ENCODE measurements around the gene LCE6A. TPM values are rescaled to one million over a fixed set of nuclear protein-coding genes. Genes with fewer than 3 reads are reported as not detected.
A peak's percentile ranks its signal among the peaks of the same experiment; 100 is the strongest.

The LCE6A gene
- total and polyA plus RNA-seq, 4 donors = not detected

DNA sequence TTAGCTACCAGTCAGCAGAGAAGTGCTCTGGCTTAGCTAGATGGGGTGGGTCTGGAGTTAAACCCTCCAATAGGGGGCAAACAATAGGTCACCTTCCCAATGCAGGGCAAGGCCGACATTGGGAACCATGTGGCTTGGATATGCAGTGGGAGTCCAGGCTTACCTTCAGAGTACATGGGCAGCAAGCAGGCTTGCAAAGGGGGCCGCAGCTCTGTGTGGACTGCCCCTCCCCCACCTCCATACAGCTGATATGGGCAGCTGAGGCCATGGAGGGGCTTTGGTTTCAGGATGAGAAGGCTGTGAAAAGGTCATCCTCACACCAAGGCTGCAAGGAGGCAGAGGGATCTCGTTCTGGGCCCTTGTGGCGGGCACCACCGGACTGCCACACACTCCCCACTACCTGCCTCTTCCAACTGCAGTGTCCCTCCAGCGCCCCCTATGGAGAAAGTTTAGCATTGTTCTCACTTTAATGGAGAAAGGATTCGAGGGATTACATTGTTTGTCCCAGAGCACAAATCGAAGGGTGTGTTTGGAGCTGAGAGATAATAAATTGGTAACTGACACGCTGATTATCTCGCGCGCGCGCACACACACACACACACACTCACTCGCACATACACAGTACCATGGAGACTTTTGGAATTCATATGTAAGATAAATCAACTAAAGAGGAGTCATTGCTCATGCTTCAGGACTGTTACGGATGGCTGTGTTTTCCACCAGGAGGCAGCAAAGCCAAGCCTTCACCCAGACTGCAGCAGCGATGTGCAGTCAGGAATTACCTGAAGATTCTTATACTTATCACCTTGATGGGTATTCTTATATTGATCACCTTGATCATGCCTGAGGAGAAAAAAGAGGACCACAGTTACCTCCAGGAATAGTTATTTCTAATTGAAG, 28.4 kb downstream of the LCE6A start:
- WGBS (ENCODE audit: insufficient coverage) = 100% methylated on average over 1 of the region's 17 CpGs
- no peak overlapping the region for H3K4me3 ChIP-seq (ENCODE audit: low read depth, low read length)

DNA sequence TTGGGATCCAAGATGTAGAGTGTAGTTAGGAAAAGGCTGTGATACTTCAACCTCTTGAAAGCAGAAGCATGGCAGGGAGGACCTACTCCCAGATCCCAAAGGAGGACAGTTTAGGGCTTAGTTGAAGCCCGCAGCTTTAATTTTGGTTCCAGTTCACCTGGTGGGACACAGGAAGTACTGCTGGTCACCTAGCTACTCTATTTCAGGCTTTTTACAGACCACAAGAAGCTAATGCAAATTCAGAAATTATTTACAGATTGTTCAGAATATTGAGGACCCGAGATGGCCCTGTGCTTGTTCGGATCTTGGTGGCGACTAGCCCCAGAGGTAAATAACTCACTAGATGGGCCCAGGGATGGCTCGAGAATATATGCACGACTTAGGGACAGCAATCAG, 29.1 kb downstream of the LCE6A start:
- Histone ChIP-seq H3K27me3 (ENCODE audit: control insufficient read depth, insufficient read depth, low read length) (no peaks in the 10 kb centered on the region), H3K9me3 (ENCODE audit: control insufficient read depth, insufficient read depth, low read length) (no peaks in the 10 kb centered on the region), H3K27ac (ENCODE audit: low read depth, low read length) (no peak overlapping the region), H3K4me1 (ENCODE audit: control insufficient read depth, insufficient read depth, low read length) (no peaks in the 10 kb centered on the region), H3K4me3 (ENCODE audit: low read depth, low read length) (no peak overlapping the region), H3K36me3 (ENCODE audit: control insufficient read depth, insufficient read depth, low read length) (no peaks in the 10 kb centered on the region)
- WGBS (ENCODE audit: insufficient coverage) = 95% methylated on average over 5 of the region's 6 CpGs
- DNase-seq (ENCODE audit: low read depth in 4 of 6, low spot score in 6 of 6) = no peak

More for the DNA sequence above, 28.4 kb downstream of the LCE6A start:
- H3K36me3 ChIP-seq (ENCODE audit: control insufficient read depth, insufficient read depth, low read length) = no peaks in the 10 kb centered on the region
- H3K27me3 ChIP-seq (ENCODE audit: control insufficient read depth, insufficient read depth, low read length) = no peaks in the 10 kb centered on the region
- no peaks in the 10 kb centered on the region for H3K4me1 ChIP-seq (ENCODE audit: control insufficient read depth, insufficient read depth, low read length)
- peak in 2 of 6 donors; percentile 20 to 28 for DNase-seq (ENCODE audit: low read depth in 4 of 6, low spot score in 6 of 6)
- H3K9me3 ChIP-seq (ENCODE audit: control insufficient read depth, insufficient read depth, low read length) = no peaks in the 10 kb centered on the region
- no peak overlapping the region for H3K27ac ChIP-seq (ENCODE audit: low read depth, low read length)

DNA sequence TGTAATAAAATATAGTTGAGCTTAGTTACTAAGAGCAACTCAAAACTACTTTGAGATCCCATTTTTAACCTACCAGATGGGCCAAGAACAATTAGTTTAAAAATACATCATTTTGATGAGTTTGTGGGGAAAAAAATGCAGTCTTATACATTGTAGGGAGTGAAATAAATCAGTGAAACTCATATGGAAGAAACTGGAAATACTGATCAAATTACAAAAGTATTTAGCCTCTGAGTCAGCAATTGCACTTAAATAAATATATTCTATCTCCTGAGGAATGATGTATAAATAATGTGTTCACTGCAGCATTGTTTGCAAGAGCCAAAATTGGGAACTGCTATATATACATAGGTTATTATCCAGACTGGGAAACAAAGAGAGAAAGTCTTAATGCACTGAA, 30.8 kb downstream of the LCE6A start:
- Histone ChIP-seq H3K36me3 (ENCODE audit: control insufficient read depth, insufficient read depth, low read length) (no peaks in the 10 kb centered on the region), H3K4me3 (ENCODE audit: low read depth, low read length) (no peak overlapping the region)
- peak in 1 of 6 donors; percentile 8 for DNase-seq (ENCODE audit: low read depth in 4 of 6, low spot score in 6 of 6)

DNA sequence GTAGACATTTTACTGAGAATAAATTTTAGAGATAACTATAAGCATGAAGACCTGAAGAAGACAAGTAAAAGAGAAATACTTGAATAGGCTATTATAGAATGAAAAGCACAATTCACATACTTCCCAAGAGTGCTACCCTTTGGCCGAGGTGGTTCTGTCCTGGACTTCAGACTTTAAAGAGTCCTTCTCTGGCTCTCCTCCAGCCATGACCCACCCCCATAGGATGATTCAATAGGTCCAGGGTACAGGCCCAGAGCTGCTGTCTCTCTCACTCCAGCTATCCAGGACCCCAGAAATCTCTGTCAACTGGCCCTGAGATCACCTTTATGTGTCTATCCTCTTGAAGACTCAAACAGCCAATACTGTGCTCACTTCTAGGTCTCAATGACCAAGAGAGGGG, 34.2 kb downstream of the LCE6A start:
- no peaks in the 10 kb centered on the region for H3K9me3 ChIP-seq (ENCODE audit: control insufficient read depth, insufficient read depth, low read length)
- WGBS (ENCODE audit: insufficient coverage) = 86% methylated on average over 1 of the region's 1 CpG
- H3K36me3 ChIP-seq (ENCODE audit: control insufficient read depth, insufficient read depth, low read length) = no peaks in the 10 kb centered on the region
- H3K4me1 ChIP-seq (ENCODE audit: control insufficient read depth, insufficient read depth, low read length) = no peaks in the 10 kb centered on the region
- H3K27ac ChIP-seq (ENCODE audit: low read depth, low read length) = no peak overlapping the region
- DNase-seq (ENCODE audit: low read depth in 4 of 6, low spot score in 6 of 6) = no peak
- H3K4me3 ChIP-seq (ENCODE audit: low read depth, low read length) = no peak overlapping the region
- no peaks in the 10 kb centered on the region for H3K27me3 ChIP-seq (ENCODE audit: control insufficient read depth, insufficient read depth, low read length)

More for the DNA sequence above, 30.8 kb downstream of the LCE6A start:
- H3K9me3 ChIP-seq (ENCODE audit: control insufficient read depth, insufficient read depth, low read length) = no peaks in the 10 kb centered on the region
- H3K27ac ChIP-seq (ENCODE audit: low read depth, low read length) = no peak overlapping the region
- H3K4me1 ChIP-seq (ENCODE audit: control insufficient read depth, insufficient read depth, low read length) = no peaks in the 10 kb centered on the region
- no peaks in the 10 kb centered on the region for H3K27me3 ChIP-seq (ENCODE audit: control insufficient read depth, insufficient read depth, low read length)

DNA sequence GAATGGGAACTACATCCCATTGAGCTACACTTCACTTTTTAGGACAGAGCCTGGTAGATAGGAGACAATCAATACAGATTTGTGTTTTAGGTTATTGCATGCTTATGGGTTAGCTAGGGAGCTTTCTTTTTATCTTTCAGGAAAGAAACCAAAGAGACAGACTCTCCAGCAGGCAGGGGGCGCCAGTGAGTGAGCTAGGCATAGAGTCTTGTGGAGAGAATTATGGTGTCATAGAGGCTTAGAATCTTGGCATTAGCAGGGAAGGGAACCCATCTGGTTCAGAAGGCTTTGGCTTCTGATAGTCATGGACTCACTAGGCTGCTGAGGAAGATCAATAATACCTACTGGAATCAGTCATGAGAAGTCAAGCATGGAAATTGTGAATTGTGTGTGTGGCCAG, 35.4 kb downstream of the LCE6A start, which contains the start of gene SMCP:
Gene SMCP (plus strand): TSS at position 281 of the 400 bp plus-strand sequence. CDS start 6,101 bp downstream, outside the sequence.
- whole genome bisulfite sequencing (ENCODE audit: insufficient coverage) = 11% methylated on average over 1 of the region's 1 CpG
- Histone ChIP-seq H3K9me3 (ENCODE audit: control insufficient read depth, insufficient read depth, low read length) (no peaks in the 10 kb centered on the region), H3K27me3 (ENCODE audit: control insufficient read depth, insufficient read depth, low read length) (no peaks in the 10 kb centered on the region), H3K27ac (ENCODE audit: low read depth, low read length) (no peak within 1 kb of the TSS), H3K4me1 (ENCODE audit: control insufficient read depth, insufficient read depth, low read length) (no peaks in the 10 kb centered on the region), H3K4me3 (ENCODE audit: low read depth, low read length) (no peak within 1 kb of the TSS), H3K36me3 (ENCODE audit: control insufficient read depth, insufficient read depth, low read length) (no peaks in the 10 kb centered on the region)
- no peak for DNase-seq (ENCODE audit: low read depth in 4 of 6, low spot score in 6 of 6)

DNA sequence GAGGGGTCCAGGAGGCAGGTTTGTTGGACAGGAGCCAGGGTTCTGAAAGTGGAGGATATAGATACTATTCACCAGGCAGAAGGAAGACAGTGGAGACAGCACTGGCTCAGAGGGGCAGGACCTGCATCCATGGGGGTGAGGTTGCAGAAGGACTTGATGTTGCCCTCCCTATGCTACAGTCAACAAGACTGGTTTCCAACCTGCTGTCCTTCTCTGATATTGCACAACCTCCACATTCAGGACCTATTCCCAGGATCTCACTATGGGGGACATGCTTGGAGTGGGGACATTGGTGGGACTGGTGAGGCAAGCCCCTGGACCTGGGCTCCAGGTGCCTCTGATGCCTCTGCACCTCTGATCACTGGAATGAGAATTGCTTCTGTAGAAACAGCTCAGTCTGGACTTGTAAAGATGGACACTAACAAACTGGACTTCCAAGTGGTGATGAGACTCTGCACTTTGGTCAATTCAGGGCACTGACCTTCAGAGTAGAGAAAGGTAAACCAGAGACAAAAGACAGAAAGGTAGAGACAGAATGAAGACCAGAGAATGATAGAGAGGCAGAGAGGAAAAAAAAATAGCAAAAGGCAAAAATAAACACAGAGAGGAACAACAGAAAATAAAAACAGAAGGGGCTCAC, 37.0 kb downstream of the LCE6A start:
- Histone ChIP-seq H3K4me1 (ENCODE audit: control insufficient read depth, insufficient read depth, low read length) (no peaks in the 10 kb centered on the region), H3K27ac (ENCODE audit: low read depth, low read length) (no peak overlapping the region), H3K27me3 (ENCODE audit: control insufficient read depth, insufficient read depth, low read length) (no peaks in the 10 kb centered on the region), H3K36me3 (ENCODE audit: control insufficient read depth, insufficient read depth, low read length) (no peaks in the 10 kb centered on the region), H3K4me3 (ENCODE audit: low read depth, low read length) (no peak overlapping the region), H3K9me3 (ENCODE audit: control insufficient read depth, insufficient read depth, low read length) (no peaks in the 10 kb centered on the region)
- no peak for DNase-seq (ENCODE audit: low read depth in 4 of 6, low spot score in 6 of 6)

DNA sequence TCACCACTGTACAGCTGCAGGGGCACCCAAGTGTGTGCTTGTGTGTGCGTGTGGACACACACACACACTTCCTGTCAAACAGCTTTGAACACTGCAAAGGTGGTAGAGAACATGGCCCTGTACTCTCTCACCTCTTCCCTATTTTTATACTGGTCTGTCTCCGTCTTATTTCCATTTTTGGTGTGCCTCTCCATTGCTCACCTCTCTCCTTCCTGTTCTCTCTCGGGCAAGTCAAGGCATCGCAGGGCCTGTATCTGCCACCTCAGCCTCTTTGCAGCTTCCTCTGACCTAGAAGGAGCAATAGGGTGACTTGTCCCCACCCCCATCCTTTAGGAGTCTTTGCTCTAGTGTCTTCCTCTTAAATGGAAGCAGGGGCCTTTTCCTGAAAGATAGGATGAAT, 37.7 kb downstream of the LCE6A start:
- Histone ChIP-seq H3K27ac (ENCODE audit: low read depth, low read length) (no peak overlapping the region), H3K27me3 (ENCODE audit: control insufficient read depth, insufficient read depth, low read length) (no peaks in the 10 kb centered on the region), H3K4me1 (ENCODE audit: control insufficient read depth, insufficient read depth, low read length) (no peaks in the 10 kb centered on the region), H3K9me3 (ENCODE audit: control insufficient read depth, insufficient read depth, low read length) (no peaks in the 10 kb centered on the region), H3K36me3 (ENCODE audit: control insufficient read depth, insufficient read depth, low read length) (no peaks in the 10 kb centered on the region), H3K4me3 (ENCODE audit: low read depth, low read length) (no peak overlapping the region)
- 90% methylated on average over 4 of the region's 4 CpGs for WGBS (ENCODE audit: insufficient coverage)
- no peak for DNase-seq (ENCODE audit: low read depth in 4 of 6, low spot score in 6 of 6)

DNA sequence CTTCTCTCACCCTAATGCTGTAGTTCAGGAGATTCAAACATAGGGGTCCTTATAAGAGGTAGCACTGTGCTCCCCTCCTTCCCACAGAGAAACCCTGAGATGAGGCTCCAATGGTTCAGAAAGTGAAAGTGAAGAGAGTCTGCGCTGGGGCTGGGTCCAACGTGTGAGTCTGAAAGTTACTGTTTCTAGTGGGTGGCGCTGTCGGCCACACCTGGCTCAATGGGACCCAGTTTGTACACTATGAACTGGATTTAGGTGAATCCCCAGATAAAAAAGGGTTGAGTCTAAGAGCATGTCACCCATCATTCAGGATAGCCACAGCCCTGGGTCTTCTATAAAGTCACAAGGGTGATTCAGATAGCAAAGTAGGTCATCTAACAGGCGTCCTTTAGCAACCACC, 38.3 kb downstream of the LCE6A start:
- DNase-seq (ENCODE audit: low read depth in 4 of 6, low spot score in 6 of 6) = no peak
- H3K4me1 ChIP-seq (ENCODE audit: control insufficient read depth, insufficient read depth, low read length) = no peaks in the 10 kb centered on the region
- H3K4me3 ChIP-seq (ENCODE audit: low read depth, low read length) = no peak overlapping the region
- no peak overlapping the region for H3K27ac ChIP-seq (ENCODE audit: low read depth, low read length)
- no peaks in the 10 kb centered on the region for H3K36me3 ChIP-seq (ENCODE audit: control insufficient read depth, insufficient read depth, low read length)
- H3K9me3 ChIP-seq (ENCODE audit: control insufficient read depth, insufficient read depth, low read length) = no peaks in the 10 kb centered on the region
- WGBS (ENCODE audit: insufficient coverage) = 74% methylated on average over 4 of the region's 5 CpGs
- no peaks in the 10 kb centered on the region for H3K27me3 ChIP-seq (ENCODE audit: control insufficient read depth, insufficient read depth, low read length)

DNA sequence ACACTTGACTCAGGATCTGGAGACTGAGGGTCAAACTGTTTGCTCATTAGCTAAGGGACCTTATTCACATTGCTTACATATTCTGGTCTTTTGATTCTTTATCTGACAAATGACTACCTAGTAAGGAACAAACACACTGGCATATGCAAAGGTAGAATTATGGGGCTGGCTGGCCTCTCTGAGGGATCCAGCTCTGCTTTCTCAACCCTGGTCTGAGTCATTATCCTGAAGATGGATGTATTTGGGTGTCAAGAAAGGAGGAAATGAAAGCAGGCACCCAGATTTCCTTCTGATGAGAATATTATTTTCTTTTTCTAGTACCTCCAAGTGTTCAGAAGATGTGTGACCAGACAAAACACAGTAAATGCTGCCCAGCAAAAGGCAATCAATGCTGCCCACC, 41.4 kb downstream of the LCE6A start:
- Histone ChIP-seq H3K9me3 (ENCODE audit: control insufficient read depth, insufficient read depth, low read length) (no peaks in the 10 kb centered on the region), H3K36me3 (ENCODE audit: control insufficient read depth, insufficient read depth, low read length) (no peaks in the 10 kb centered on the region), H3K27ac (ENCODE audit: low read depth, low read length) (no peak overlapping the region), H3K4me3 (ENCODE audit: low read depth, low read length) (no peak overlapping the region), H3K4me1 (ENCODE audit: control insufficient read depth, insufficient read depth, low read length) (no peaks in the 10 kb centered on the region), H3K27me3 (ENCODE audit: control insufficient read depth, insufficient read depth, low read length) (no peaks in the 10 kb centered on the region)
- DNase-seq (ENCODE audit: low read depth in 4 of 6, low spot score in 6 of 6) = no peak

DNA sequence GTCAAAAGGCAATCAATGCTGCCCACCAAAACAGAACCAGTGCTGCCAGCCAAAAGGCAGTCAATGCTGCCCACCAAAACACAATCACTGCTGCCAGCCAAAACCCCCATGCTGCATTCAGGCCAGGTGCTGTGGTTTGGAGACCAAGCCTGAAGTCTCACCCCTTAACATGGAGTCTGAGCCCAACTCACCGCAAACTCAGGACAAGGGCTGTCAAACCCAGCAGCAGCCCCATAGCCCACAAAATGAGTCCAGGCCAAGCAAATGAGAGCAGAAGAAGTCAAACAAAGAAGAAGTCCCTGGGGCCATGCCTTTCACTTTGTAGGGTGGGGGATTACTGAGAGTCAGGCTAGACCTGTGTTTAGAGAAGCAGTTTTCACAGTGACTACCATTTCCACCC, 41.9 kb downstream of the LCE6A start:
- 100% methylated on average over 1 of the region's 1 CpG for WGBS (ENCODE audit: insufficient coverage)
- no peaks in the 10 kb centered on the region for H3K27me3 ChIP-seq (ENCODE audit: control insufficient read depth, insufficient read depth, low read length)
- no peaks in the 10 kb centered on the region for H3K4me1 ChIP-seq (ENCODE audit: control insufficient read depth, insufficient read depth, low read length)
- no peaks in the 10 kb centered on the region for H3K36me3 ChIP-seq (ENCODE audit: control insufficient read depth, insufficient read depth, low read length)
- no peak for DNase-seq (ENCODE audit: low read depth in 4 of 6, low spot score in 6 of 6)
- no peaks in the 10 kb centered on the region for H3K9me3 ChIP-seq (ENCODE audit: control insufficient read depth, insufficient read depth, low read length)
- no peak overlapping the region for H3K27ac ChIP-seq (ENCODE audit: low read depth, low read length)
- no peak overlapping the region for H3K4me3 ChIP-seq (ENCODE audit: low read depth, low read length)

Measured in spinal cord (tissue), 10 donors.